Gastroesophageal sphincter (tissue), 4 donors: ENCODE measurements around the gene RBM12. TPM values are rescaled to one million over a fixed set of nuclear protein-coding genes. Genes with fewer than 3 reads are reported as not detected.

Experiments
- ATAC-seq: fragments of 150-250 bp; one replicate; pipeline ENCODE4 v1.9.1; 2016; ENCODE audit warnings: mild to moderate bottlenecking, moderate library complexity
- H3K27ac ChIP-seq, 4 donors: fragments of 200-600 bp; sonication (generic) in 3 of 4; 1 replicate in 3 of 4; 2 replicates in 1 of 4; pipeline ENCODE4 v1.5.1; 2016 to 2019
- H3K27me3 ChIP-seq: fragments of 200-600 bp; sonication (generic); one replicate; pipeline ENCODE4 v1.5.1; 2019
- H3K36me3 ChIP-seq, 2 donors: fragments of 200-600 bp; sonication (generic); one replicate each; pipeline ENCODE4 v1.5.1; 2019; ENCODE audit warnings: control low read depth in 1 of 2
- H3K4me1 ChIP-seq, 3 donors: fragments of 200-600 bp; sonication (generic); 1 replicate in 2 of 3; 2 replicates in 1 of 3; pipeline ENCODE4 v1.5.1; 2016 to 2019; ENCODE audit warnings: control low read depth in 2 of 3
- H3K4me3 ChIP-seq, 2 donors: fragments of 200-600 bp; sonication (generic); one replicate each; pipeline ENCODE4 v1.5.1; 2019; ENCODE audit warnings: mild to moderate bottlenecking in 1 of 2, moderate library complexity in 1 of 2
- H3K9me3 ChIP-seq, 3 donors: fragments of 200-600 bp; sonication (generic); one replicate each; pipeline ENCODE4 v1.5.1; 2017 to 2019; ENCODE audit warnings: control low read depth in 2 of 3
- EP300 ChIP-seq: sonication (generic); formaldehyde crosslinking; IDR thresholded peaks from one replicate; pipeline ENCODE4 v1.6.1; 2017; ENCODE audit warnings: antibody characterized with exemption, mild to moderate bottlenecking
- POLR2A ChIP-seq, 2 donors: fragments of 450-650 bp; IDR thresholded peaks; one replicate each; pipeline ENCODE4 v1.6.1; 2017; ENCODE audit warnings: antibody characterized with exemption in 2 of 2, mild to moderate bottlenecking in 2 of 2, moderate library complexity in 1 of 2
- POLR2AphosphoS5 ChIP-seq: sonication (generic); formaldehyde crosslinking; IDR thresholded peaks from one replicate; pipeline ENCODE4 v1.6.1; 2017; ENCODE audit warnings: antibody characterized with exemption
- WGBS, 2 donors: methylation state at CpG; one replicate each; pipeline ENCODE4 v1.1.5; 2018; ENCODE audit warnings: low coverage in 1 of 2; 5-methylcytosine and 5-hydroxymethylcytosine counted together
- total RNA-seq, 4 donors: library from RNA; depleted of rRNA; stranded (reverse); fragments of >200 nt; gene quantifications; one replicate each; pipeline ENCODE4 v1.1.0, GENCODE V29; 2016
- TF ChIP-seq, protein P1 (sequence below), 4 experiments: fragments of 200-600 bp in 2 of 4; fragments of 450-650 bp in 2 of 4; sonication (generic) in 1 of 4; IDR thresholded peaks; one replicate each; pipeline ENCODE4 v1.5.1; 2017 to 2019; ENCODE audit warnings: antibody characterized with exemption in 4 of 4, mild to moderate bottlenecking in 2 of 4, moderate library complexity in 2 of 4

RBM12 gene
- total RNA-seq, 4 donors from 2014 or later = 18.9 to 36.3 (median 29.5) TPM

DNA sequence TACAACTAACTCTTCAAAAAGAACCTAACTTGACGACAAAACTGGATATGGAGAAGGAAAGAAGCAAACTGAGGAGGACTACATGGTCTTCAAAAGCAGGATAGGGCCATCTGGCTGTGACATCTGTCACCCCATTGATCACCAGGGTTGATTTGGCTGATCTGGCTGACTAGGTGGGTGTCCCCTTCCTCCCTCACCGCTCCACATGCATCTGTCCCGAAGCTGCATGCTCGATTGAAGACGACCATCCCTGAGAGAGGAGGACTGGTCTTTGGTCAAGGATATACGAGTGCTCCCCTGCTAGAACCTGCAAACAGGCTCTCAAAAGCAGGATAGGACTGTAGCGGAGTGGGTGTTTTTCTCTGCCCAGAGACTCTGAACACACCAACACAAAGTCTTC, 21.7 kb downstream of the RBM12 start:
- no peak for ATAC-seq
- Histone ChIP-seq H3K9me3 (no peaks in the 10 kb centered on the region), H3K36me3 (no peaks in the 10 kb centered on the region), H3K27me3 (no peaks in the 10 kb centered on the region), H3K4me1 (peaks cover 0 to 48% (median 0%) of the 10 kb centered on the region in 3 donors), H3K27ac (no peak overlapping the region), H3K4me3 (no peak overlapping the region)
- WGBS, 2 donors = 70 to 84% methylated on average over 2 to 5 of the region's 7 CpGs
- no peak for TF ChIP-seq POLR2A (IDR thresholded peaks at IDR 0.05)
- TF ChIP-seq EP300 = no peak
- TF ChIP-seq, protein P1, sequence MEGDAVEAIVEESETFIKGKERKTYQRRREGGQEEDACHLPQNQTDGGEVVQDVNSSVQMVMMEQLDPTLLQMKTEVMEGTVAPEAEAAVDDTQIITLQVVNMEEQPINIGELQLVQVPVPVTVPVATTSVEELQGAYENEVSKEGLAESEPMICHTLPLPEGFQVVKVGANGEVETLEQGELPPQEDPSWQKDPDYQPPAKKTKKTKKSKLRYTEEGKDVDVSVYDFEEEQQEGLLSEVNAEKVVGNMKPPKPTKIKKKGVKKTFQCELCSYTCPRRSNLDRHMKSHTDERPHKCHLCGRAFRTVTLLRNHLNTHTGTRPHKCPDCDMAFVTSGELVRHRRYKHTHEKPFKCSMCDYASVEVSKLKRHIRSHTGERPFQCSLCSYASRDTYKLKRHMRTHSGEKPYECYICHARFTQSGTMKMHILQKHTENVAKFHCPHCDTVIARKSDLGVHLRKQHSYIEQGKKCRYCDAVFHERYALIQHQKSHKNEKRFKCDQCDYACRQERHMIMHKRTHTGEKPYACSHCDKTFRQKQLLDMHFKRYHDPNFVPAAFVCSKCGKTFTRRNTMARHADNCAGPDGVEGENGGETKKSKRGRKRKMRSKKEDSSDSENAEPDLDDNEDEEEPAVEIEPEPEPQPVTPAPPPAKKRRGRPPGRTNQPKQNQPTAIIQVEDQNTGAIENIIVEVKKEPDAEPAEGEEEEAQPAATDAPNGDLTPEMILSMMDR (IDR thresholded peaks at IDR 0.05) = no peak
- TF ChIP-seq POLR2AphosphoS5 = no peak

DNA sequence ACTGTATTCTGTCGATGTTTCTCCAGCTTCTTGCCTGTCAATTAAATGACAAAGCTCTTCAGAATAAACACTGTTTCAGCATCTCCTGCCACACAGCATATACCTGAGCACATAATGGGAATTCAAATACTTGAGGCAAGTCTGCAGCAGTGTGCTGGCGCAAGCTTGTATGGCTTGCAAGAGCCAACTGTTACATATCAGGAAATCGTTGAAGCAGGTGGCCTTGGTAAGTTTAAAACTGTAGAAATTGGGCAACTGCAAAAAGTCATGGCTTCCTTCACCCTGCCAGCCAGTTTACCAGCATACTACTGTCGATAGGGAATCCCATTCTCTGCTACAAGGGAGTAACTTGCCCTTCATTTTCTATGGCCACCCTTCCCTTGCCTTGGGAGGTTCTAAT, 23.0 kb downstream of the RBM12 start:
- Histone ChIP-seq H3K4me1 (peaks cover 0 to 40% (median 0%) of the 10 kb centered on the region in 3 donors), H3K27me3 (no peaks in the 10 kb centered on the region), H3K36me3 (no peaks in the 10 kb centered on the region), H3K27ac (no peak overlapping the region), H3K9me3 (no peaks in the 10 kb centered on the region), H3K4me3 (no peak overlapping the region)
- TF ChIP-seq EP300 (no peak), POLR2A (IDR thresholded peaks at IDR 0.05) (no peak), POLR2AphosphoS5 (no peak)
- TF ChIP-seq, protein P1 (IDR thresholded peaks at IDR 0.05) = no peak
- 91 to 97% methylated on average over 3 to 4 of the region's 4 CpGs for WGBS, 2 donors
- ATAC-seq = no peak

DNA sequence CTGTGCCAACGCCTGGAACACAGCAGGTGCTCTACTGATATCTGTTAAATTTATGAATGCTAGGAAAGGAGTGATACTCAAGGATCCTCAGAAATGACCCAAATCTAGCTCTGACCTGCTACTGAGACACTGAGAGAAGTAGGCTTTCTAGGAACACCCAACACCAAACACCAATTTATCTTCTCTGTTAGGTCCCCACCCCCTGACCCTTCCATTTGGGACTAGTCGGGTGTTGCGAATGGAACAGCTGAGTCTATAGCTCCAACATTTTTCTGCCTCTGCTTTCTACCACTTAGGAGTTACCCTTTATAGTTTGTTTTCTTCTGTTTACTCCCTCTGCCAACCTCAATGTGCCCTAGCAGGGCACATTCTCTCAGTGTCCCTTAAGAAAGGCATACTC, 24.0 kb downstream of the RBM12 start:
- peaks cover 0 to 48% (median 0%) of the 10 kb centered on the region in 3 donors for H3K4me1 ChIP-seq
- no peak overlapping the region for H3K4me3 ChIP-seq
- H3K9me3 ChIP-seq = no peaks in the 10 kb centered on the region
- no peak overlapping the region for H3K27ac ChIP-seq
- H3K36me3 ChIP-seq = no peaks in the 10 kb centered on the region
- H3K27me3 ChIP-seq = no peaks in the 10 kb centered on the region
- 73 to 96% methylated on average over 3 of the region's 3 CpGs for WGBS, 2 donors
- ATAC-seq = no peak
- TF ChIP-seq, protein P1 (IDR thresholded peaks at IDR 0.05) = no peak
- TF ChIP-seq POLR2AphosphoS5 = no peak
- TF ChIP-seq POLR2A (IDR thresholded peaks at IDR 0.05) = no peak
- TF ChIP-seq EP300 = no peak

DNA sequence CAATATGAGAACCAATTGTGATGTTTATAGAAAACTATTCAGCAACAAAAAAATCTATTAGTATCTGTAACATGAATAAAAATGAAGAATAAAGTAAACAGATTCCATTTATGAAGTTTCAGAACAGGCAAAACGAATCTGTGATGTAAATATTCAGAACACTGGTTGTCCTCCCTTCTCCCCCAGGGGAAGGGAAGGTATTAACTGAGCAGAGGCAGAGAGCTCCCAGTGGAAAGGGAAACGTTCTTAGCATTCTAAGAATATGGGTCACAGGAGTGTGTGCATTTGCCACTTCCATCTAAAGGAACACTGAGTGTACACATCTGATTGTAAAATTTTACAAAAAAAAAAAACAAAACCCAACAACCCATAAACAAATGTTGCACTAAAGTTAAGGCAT, 25.9 kb downstream of the RBM12 start:
- Histone ChIP-seq H3K4me1 (peaks cover 0 to 39% (median 0%) of the 10 kb centered on the region in 3 donors), H3K27me3 (no peaks in the 10 kb centered on the region), H3K9me3 (no peaks in the 10 kb centered on the region), H3K36me3 (no peaks in the 10 kb centered on the region), H3K27ac (no peak overlapping the region), H3K4me3 (no peak overlapping the region)
- TF ChIP-seq POLR2A (IDR thresholded peaks at IDR 0.05) (no peak), EP300 (no peak), POLR2AphosphoS5 (no peak)
- TF ChIP-seq, protein P1 (IDR thresholded peaks at IDR 0.05) = no peak
- WGBS, 2 donors = 0 to 36% methylated on average over 1 to 2 of the region's 2 CpGs
- ATAC-seq = no peak

DNA sequence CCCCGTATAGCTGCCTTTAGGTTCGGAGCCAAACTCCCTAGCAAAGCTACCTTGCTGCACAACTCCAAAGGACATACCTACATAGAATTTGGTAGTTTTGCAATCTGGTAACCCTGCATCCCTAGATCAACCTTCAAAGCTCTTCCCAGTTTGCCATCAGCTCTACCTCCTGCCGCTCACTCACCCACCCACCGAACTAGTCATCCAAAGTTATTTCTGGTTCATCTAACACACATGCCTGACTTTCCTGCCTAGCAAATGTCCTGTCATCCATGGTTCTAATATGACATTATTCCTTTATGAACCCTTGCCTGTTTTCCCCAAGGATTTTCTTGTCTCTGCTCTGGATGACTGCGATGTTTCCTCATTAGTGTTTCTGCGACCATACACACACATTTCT, 27.4 kb downstream of the RBM12 start:
- Histone ChIP-seq H3K4me3 (no peak overlapping the region), H3K36me3 (peaks cover 0 to 3% of the 10 kb centered on the region in 2 donors), H3K4me1 (peaks cover 0 to 31% (median 0%) of the 10 kb centered on the region in 3 donors), H3K27ac (no peak overlapping the region), H3K9me3 (no peaks in the 10 kb centered on the region), H3K27me3 (no peaks in the 10 kb centered on the region)
- 93% methylated on average over 2 to 6 of the region's 6 CpGs for WGBS, 2 donors
- no peak for TF ChIP-seq EP300
- TF ChIP-seq, protein P1 (IDR thresholded peaks at IDR 0.05) = no peak
- TF ChIP-seq POLR2AphosphoS5 = no peak
- TF ChIP-seq POLR2A (IDR thresholded peaks at IDR 0.05) = no peak
- ATAC-seq = no peak
